ENCODE results near the gene ACD.
"Not testable (repeated sequence)": the region's sequence is repeated elsewhere in the genome, so short reads cannot be mapped to it uniquely, and the experiment has no call there.

Gene ACD

GRCh38 chr16:67659675-67660563 lies at the start of gene ACD:
TSS of gene ACD (minus strand) at chr16:67660260. CDS start at chr16:67660220, 40 bp downstream.
- Mint-ChIP-seq H3K27me3 (no peaks in the 10 kb centered on the region), H3K27ac (peak within 1 kb of the TSS; percentile 93), H3K36me3 (peaks cover 5% of the 10 kb centered on the region), H3K4me3 (peak within 1 kb of the TSS; percentile 93), H3K9me3 (no peaks in the 10 kb centered on the region), H3K4me1 (peaks cover 15% of the 10 kb centered on the region)

- H3K36me3 Mint-ChIP-seq: peaks cover 4% of the 10 kb centered on the region
- H3K27me3 Mint-ChIP-seq: no peaks in the 10 kb centered on the region
- H3K27ac Mint-ChIP-seq: no peak overlapping the region
- no peaks in the 10 kb centered on the region for H3K9me3 Mint-ChIP-seq
- no peak overlapping the region for H3K4me3 Mint-ChIP-seq
- H3K4me1 Mint-ChIP-seq: peaks cover 40% of the 10 kb centered on the region
Observed at GRCh38 chr16:67709050-67709449, 49.0 kb upstream of the ACD start.

GRCh38 chr16:67708368-67708771 lies 48.3 kb upstream of the ACD start:
- Mint-ChIP-seq H3K9me3 (no peaks in the 10 kb centered on the region), H3K27ac (no peak overlapping the region), H3K4me3 (no peak overlapping the region), H3K27me3 (no peaks in the 10 kb centered on the region), H3K4me1 (peaks cover 41% of the 10 kb centered on the region), H3K36me3 (peaks cover 4% of the 10 kb centered on the region)

- Mint-ChIP-seq H3K4me3 (no peak overlapping the region), H3K4me1 (peaks cover 44% of the 10 kb centered on the region), H3K36me3 (peaks cover 4% of the 10 kb centered on the region), H3K27ac (no peak overlapping the region), H3K9me3 (no peaks in the 10 kb centered on the region), H3K27me3 (no peaks in the 10 kb centered on the region)
Observed at GRCh38 chr16:67707790-67708189, 47.7 kb upstream of the ACD start.

- Mint-ChIP-seq H3K4me1 (peaks cover 44% of the 10 kb centered on the region), H3K36me3 (peaks cover 4% of the 10 kb centered on the region), H3K9me3 (no peaks in the 10 kb centered on the region), H3K27ac (no peak overlapping the region), H3K4me3 (no peak overlapping the region), H3K27me3 (no peaks in the 10 kb centered on the region)
Observed at GRCh38 chr16:67707210-67707609, 47.1 kb upstream of the ACD start.

- H3K4me3 Mint-ChIP-seq: no peak overlapping the region
- H3K27me3 Mint-ChIP-seq: no peaks in the 10 kb centered on the region
- H3K27ac Mint-ChIP-seq: no peak overlapping the region
- no peaks in the 10 kb centered on the region for H3K9me3 Mint-ChIP-seq
- H3K4me1 Mint-ChIP-seq: peaks cover 33% of the 10 kb centered on the region
- H3K36me3 Mint-ChIP-seq: no peaks in the 10 kb centered on the region
Observed at GRCh38 chr16:67704110-67704509, 44.0 kb upstream of the ACD start.

GRCh38 chr16:67703626-67704025 lies 43.6 kb upstream of the ACD start:
- Mint-ChIP-seq H3K27ac (peak overlapping the region; percentile 10), H3K4me3 (peak overlapping the region; percentile 37), H3K9me3 (no peaks in the 10 kb centered on the region), H3K27me3 (no peaks in the 10 kb centered on the region), H3K4me1 (peaks cover 31% of the 10 kb centered on the region), H3K36me3 (peaks cover 1% of the 10 kb centered on the region)

GRCh38 chr16:67702130-67702529 lies 42.1 kb upstream of the ACD start:
- Mint-ChIP-seq H3K27me3 (no peaks in the 10 kb centered on the region), H3K27ac (no peak overlapping the region), H3K4me3 (no peak overlapping the region), H3K9me3 (no peaks in the 10 kb centered on the region), H3K4me1 (peaks cover 33% of the 10 kb centered on the region), H3K36me3 (peaks cover 3% of the 10 kb centered on the region)

GRCh38 chr16:67701420-67701819 lies 41.4 kb upstream of the ACD start:
- Mint-ChIP-seq H3K36me3 (peaks cover 6% of the 10 kb centered on the region), H3K27me3 (no peaks in the 10 kb centered on the region), H3K4me3 (no peak overlapping the region), H3K4me1 (peaks cover 35% of the 10 kb centered on the region), H3K9me3 (no peaks in the 10 kb centered on the region), H3K27ac (no peak overlapping the region)

GRCh38 chr16:67699265-67699664 lies 39.2 kb upstream of the ACD start:
- no peaks in the 10 kb centered on the region for H3K9me3 Mint-ChIP-seq
- peaks cover 6% of the 10 kb centered on the region for H3K36me3 Mint-ChIP-seq
- H3K27ac Mint-ChIP-seq: no peak overlapping the region
- H3K4me3 Mint-ChIP-seq: no peak overlapping the region
- H3K4me1 Mint-ChIP-seq: peaks cover 22% of the 10 kb centered on the region
- no peaks in the 10 kb centered on the region for H3K27me3 Mint-ChIP-seq

GRCh38 chr16:67697422-67698185 lies 37.5 kb upstream of the ACD start:
- H3K27me3 Mint-ChIP-seq: no peaks in the 10 kb centered on the region
- peaks cover 6% of the 10 kb centered on the region for H3K36me3 Mint-ChIP-seq
- no peak overlapping the region for H3K4me3 Mint-ChIP-seq
- H3K4me1 Mint-ChIP-seq: peaks cover 11% of the 10 kb centered on the region
- H3K27ac Mint-ChIP-seq: no peak overlapping the region
- H3K9me3 Mint-ChIP-seq: no peaks in the 10 kb centered on the region

- Mint-ChIP-seq H3K36me3 (peaks cover 8% of the 10 kb centered on the region), H3K27ac (no peak overlapping the region), H3K4me1 (peaks cover 12% of the 10 kb centered on the region), H3K27me3 (no peaks in the 10 kb centered on the region), H3K9me3 (no peaks in the 10 kb centered on the region), H3K4me3 (no peak overlapping the region)
Observed at GRCh38 chr16:67694611-67695010, 34.6 kb upstream of the ACD start.

GRCh38 chr16:67693517-67694285 lies 33.6 kb upstream of the ACD start:
- peaks cover 12% of the 10 kb centered on the region for H3K4me1 Mint-ChIP-seq
- H3K27ac Mint-ChIP-seq, H3K9me3 Mint-ChIP-seq, H3K27me3 Mint-ChIP-seq, H3K36me3 Mint-ChIP-seq, H3K4me3 Mint-ChIP-seq: not testable (repeated sequence)

GRCh38 chr16:67685388-67686112 lies 25.5 kb upstream of the ACD start:
- Mint-ChIP-seq H3K36me3 (peaks cover 4% of the 10 kb centered on the region), H3K27me3 (no peaks in the 10 kb centered on the region), H3K9me3 (no peaks in the 10 kb centered on the region), H3K27ac (no peak overlapping the region), H3K4me1 (peaks cover 16% of the 10 kb centered on the region), H3K4me3 (peak overlapping the region; percentile 33)

GRCh38 chr16:67683767-67684166 lies 23.7 kb upstream of the ACD start:
- Mint-ChIP-seq H3K4me3 (no peak overlapping the region), H3K27ac (no peak overlapping the region), H3K27me3 (no peaks in the 10 kb centered on the region), H3K4me1 (peaks cover 16% of the 10 kb centered on the region), H3K9me3 (no peaks in the 10 kb centered on the region), H3K36me3 (peaks cover 2% of the 10 kb centered on the region)

Measured in activated naive CD4-positive, alpha-beta T cell treated with anti-CD3 and anti-CD28 coated beads, Interleukin-2, amount 50 U/mL, for 24 hours (primary cell).